ENCODE data around the gene BEX4.
"Not testable (repeated sequence)": the region's sequence is repeated elsewhere in the genome, so short reads cannot be mapped to it uniquely, and the experiment has no call there.

Gene BEX4

DNA sequence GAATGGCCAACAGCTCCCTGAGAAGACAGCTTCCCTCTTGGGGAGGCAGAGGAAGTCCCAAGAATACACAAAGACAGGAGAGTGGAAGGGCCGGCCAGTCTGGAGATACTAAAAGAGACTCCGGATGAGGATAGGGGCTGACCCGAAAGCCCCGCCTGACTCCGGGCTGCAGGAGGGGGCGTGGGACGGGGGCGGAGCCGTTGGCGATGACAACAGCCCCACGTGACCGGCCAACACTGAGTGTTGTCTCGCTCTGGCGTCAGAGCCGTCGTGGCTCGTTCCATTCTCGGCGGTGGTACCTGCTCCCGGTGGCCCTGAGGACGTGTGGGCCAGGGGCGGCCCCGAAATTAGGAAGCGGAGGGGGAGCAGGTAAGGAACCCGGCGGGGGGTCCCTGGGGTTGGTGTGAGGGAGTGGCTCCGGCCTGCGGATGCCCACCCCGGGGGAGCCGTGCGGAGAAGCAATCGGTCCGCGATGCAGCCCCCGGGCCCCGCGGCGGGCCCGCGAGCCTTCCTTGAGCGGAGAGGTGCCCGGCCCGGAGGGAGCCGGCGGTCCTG is at the start of gene BEX4:
Gene BEX4 (plus strand): TSS at position 239 of the 555 bp plus-strand sequence. CDS start 1,046 bp downstream, outside the sequence.
- Histone ChIP-seq H3K4me2 (ENCODE audit: low read depth, low read length, poor library complexity, severe bottlenecking) (peak within 1 kb of the TSS; percentile 84), H3F3A (ENCODE audit: low read depth) (no peaks in the 10 kb centered on the region), H3K4me1 (ENCODE audit: insufficient read depth, low read length, poor library complexity, severe bottlenecking) (peaks cover 4% of the 10 kb centered on the region), H3K36me3 (ENCODE audit: insufficient read depth, low read length) (no peaks in the 10 kb centered on the region; the same call in 1 of the 2 replicates), H3K79me2 (ENCODE audit: insufficient read depth, low read length) (peaks cover 23% of the 10 kb centered on the region), H3K9me2 (replicated peaks; ENCODE audit: low read depth, low read length) (no peaks in the 10 kb centered on the region), H3K9ac (ENCODE audit: low read depth, low read length, poor library complexity, severe bottlenecking) (peak within 1 kb of the TSS; percentile 98), H3K4me3 (ENCODE audit: low read length, poor library complexity, severe bottlenecking) (peak within 1 kb of the TSS; percentile 93), H3K9me3 (ENCODE audit: insufficient read depth, low read depth, low read length) (no peaks in the 10 kb centered on the region), H3K27me3 (ENCODE audit: insufficient read depth, low read length, poor library complexity, severe bottlenecking) (peaks cover 4% of the 10 kb centered on the region), H4K20me1 (ENCODE audit: insufficient read depth, low read length, poor library complexity, severe bottlenecking) (no peaks in the 10 kb centered on the region), H2AFZ (ENCODE audit: low read length) (peak within 1 kb of the TSS; percentile 60)
- no peak for TF ChIP-seq CTCF (conservative IDR thresholded peaks at IDR 0.05; ENCODE audit: low read length)
- no peak for TF ChIP-seq EZH2phosphoT487 (IDR thresholded peaks at IDR 0.05; ENCODE audit: borderline replicate concordance)

DNA sequence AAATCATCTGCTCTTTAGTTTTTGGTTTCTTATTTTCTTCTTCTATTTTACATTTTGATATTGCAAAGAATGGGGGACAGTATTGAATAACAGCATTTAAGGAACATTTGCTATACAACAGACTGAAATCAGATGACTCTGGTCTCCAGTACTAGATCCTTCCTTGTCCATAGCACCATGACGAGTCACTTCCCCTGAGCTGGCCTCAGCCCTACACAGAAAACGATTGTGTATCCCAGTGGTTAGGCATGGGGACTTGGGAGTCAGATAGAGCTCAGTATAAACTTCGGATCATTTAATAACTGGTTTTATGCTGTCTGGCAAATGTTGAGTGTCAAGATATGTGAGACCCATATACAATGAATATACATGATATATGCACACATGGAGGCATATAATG is 44.7 kb upstream of the BEX4 start:
- Histone ChIP-seq H3K9ac (ENCODE audit: low read depth, low read length, poor library complexity, severe bottlenecking) (no peak overlapping the region), H3F3A (ENCODE audit: low read depth) (no peaks in the 10 kb centered on the region), H3K27me3 (ENCODE audit: insufficient read depth, low read length, poor library complexity, severe bottlenecking) (no peaks in the 10 kb centered on the region), H2AFZ (ENCODE audit: low read length) (no peak overlapping the region), H3K79me2 (ENCODE audit: insufficient read depth, low read length) (no peaks in the 10 kb centered on the region), H3K9me3 (ENCODE audit: insufficient read depth, low read depth, low read length) (no peaks in the 10 kb centered on the region), H3K36me3 (ENCODE audit: insufficient read depth, low read length) (no peaks in the 10 kb centered on the region), H3K4me2 (ENCODE audit: low read depth, low read length, poor library complexity, severe bottlenecking) (no peak overlapping the region), H3K4me3 (ENCODE audit: low read length, poor library complexity, severe bottlenecking) (no peak overlapping the region), H3K9me2 (replicated peaks; ENCODE audit: low read depth, low read length) (no peaks in the 10 kb centered on the region), H4K20me1 (ENCODE audit: insufficient read depth, low read length, poor library complexity, severe bottlenecking) (no peaks in the 10 kb centered on the region), H3K4me1 (ENCODE audit: insufficient read depth, low read length, poor library complexity, severe bottlenecking) (no peaks in the 10 kb centered on the region)
- no peak for TF ChIP-seq CTCF (conservative IDR thresholded peaks at IDR 0.05; ENCODE audit: low read length)
- no peak for TF ChIP-seq EZH2phosphoT487 (IDR thresholded peaks at IDR 0.05; ENCODE audit: borderline replicate concordance)

- Histone ChIP-seq H3K9ac (ENCODE audit: low read depth, low read length, poor library complexity, severe bottlenecking) (no peak overlapping the region), H3K79me2 (ENCODE audit: insufficient read depth, low read length) (no peaks in the 10 kb centered on the region), H4K20me1 (ENCODE audit: insufficient read depth, low read length, poor library complexity, severe bottlenecking) (no peaks in the 10 kb centered on the region), H3F3A (ENCODE audit: low read depth) (no peaks in the 10 kb centered on the region), H3K4me2 (ENCODE audit: low read depth, low read length, poor library complexity, severe bottlenecking) (no peak overlapping the region), H3K4me1 (ENCODE audit: insufficient read depth, low read length, poor library complexity, severe bottlenecking) (no peaks in the 10 kb centered on the region), H3K27me3 (ENCODE audit: insufficient read depth, low read length, poor library complexity, severe bottlenecking) (no peaks in the 10 kb centered on the region), H2AFZ (ENCODE audit: low read length) (no peak overlapping the region), H3K4me3 (ENCODE audit: low read length, poor library complexity, severe bottlenecking) (no peak overlapping the region), H3K36me3 (ENCODE audit: insufficient read depth, low read length) (no peaks in the 10 kb centered on the region), H3K9me3 (ENCODE audit: insufficient read depth, low read depth, low read length) (no peaks in the 10 kb centered on the region), H3K9me2 (replicated peaks; ENCODE audit: low read depth, low read length) (no peaks in the 10 kb centered on the region)
- no peak for TF ChIP-seq EZH2phosphoT487 (IDR thresholded peaks at IDR 0.05; ENCODE audit: borderline replicate concordance)
- TF ChIP-seq CTCF (conservative IDR thresholded peaks at IDR 0.05; ENCODE audit: low read length): no peak
Observed at GRCh38 chrX:103171353-103171752, 43.6 kb upstream of the BEX4 start.

DNA sequence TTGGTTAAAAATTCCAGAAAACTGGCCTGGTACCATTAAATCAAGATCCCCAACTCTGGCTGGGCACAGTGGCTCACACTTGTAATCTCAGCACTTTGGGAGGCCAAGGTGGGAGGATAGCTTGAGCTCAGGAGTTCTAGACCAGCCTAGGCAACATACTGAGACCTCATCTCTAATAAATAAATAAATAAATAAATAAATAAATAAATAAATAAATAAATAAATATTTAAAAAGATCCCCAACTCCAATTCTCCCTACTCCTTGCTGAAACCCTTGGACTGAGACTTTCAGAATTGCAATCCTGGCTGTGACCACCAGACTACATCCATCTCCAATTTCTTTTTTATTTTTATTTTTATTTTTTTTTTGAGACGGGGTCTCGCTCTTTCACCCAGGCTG is 39.7 kb upstream of the BEX4 start:
- H3K4me1 ChIP-seq (ENCODE audit: insufficient read depth, low read length, poor library complexity, severe bottlenecking); H3K4me3 ChIP-seq (ENCODE audit: low read length, poor library complexity, severe bottlenecking); H3K4me2 ChIP-seq (ENCODE audit: low read depth, low read length, poor library complexity, severe bottlenecking); H3K27me3 ChIP-seq (ENCODE audit: insufficient read depth, low read length, poor library complexity, severe bottlenecking); H3K79me2 ChIP-seq (ENCODE audit: insufficient read depth, low read length); H3K9ac ChIP-seq (ENCODE audit: low read depth, low read length, poor library complexity, severe bottlenecking); H4K20me1 ChIP-seq (ENCODE audit: insufficient read depth, low read length, poor library complexity, severe bottlenecking); H3K9me3 ChIP-seq (ENCODE audit: insufficient read depth, low read depth, low read length); H3F3A ChIP-seq (ENCODE audit: low read depth); H3K9me2 ChIP-seq (replicated peaks; ENCODE audit: low read depth, low read length); H3K36me3 ChIP-seq (ENCODE audit: insufficient read depth, low read length); H2AFZ ChIP-seq (ENCODE audit: low read length): not testable (repeated sequence)
